ENCODE data around the gene LHX4. TPM values are rescaled to one million over a fixed set of nuclear protein-coding genes. Genes with fewer than 3 reads are reported as not detected.

Gene LHX4
- total RNA-seq, 4 donors from 2014 or later, result not detected

- Histone ChIP-seq H3K36me3 (peaks cover 0 to 77% (median 0%) of the 10 kb centered on the region in 3 donors), H3K4me1 (no peaks in the 10 kb centered on the region), H3K27ac (no peak overlapping the region), H3K27me3 (no peaks in the 10 kb centered on the region), H3K4me3 (no peak overlapping the region), H3K9me3 (no peaks in the 10 kb centered on the region)
- WGBS, 2 donors, result 83 to 93% methylated on average over 10 of the region's 17 CpGs
- no peak for TF ChIP-seq CTCF (IDR thresholded peaks at IDR 0.05)
- DNase-seq (ENCODE audit: low spot score in 2 of 2), result no peak
Measured at GRCh38 chr1:180196436-180197003, 33.5 kb upstream of the LHX4 start.

- peaks cover 0 to 69% (median 0%) of the 10 kb centered on the region in 3 donors for H3K36me3 ChIP-seq
- H3K4me3 ChIP-seq, result no peak overlapping the region
- H3K27me3 ChIP-seq, result no peaks in the 10 kb centered on the region
- 59 to 80% methylated on average over 4 to 5 of the region's 5 CpGs for WGBS, 2 donors
- TF ChIP-seq CTCF (IDR thresholded peaks at IDR 0.05) (no peak), EP300 (IDR thresholded peaks at IDR 0.05) (no peak), POLR2A (IDR thresholded peaks at IDR 0.05) (no peak)
- H3K9me3 ChIP-seq, result no peaks in the 10 kb centered on the region
- no peak overlapping the region for H3K27ac ChIP-seq
- no peaks in the 10 kb centered on the region for H3K4me1 ChIP-seq
- no peak for DNase-seq (ENCODE audit: low spot score in 2 of 2)
Measured at GRCh38 chr1:180197231-180197630, 32.8 kb upstream of the LHX4 start.

DNA sequence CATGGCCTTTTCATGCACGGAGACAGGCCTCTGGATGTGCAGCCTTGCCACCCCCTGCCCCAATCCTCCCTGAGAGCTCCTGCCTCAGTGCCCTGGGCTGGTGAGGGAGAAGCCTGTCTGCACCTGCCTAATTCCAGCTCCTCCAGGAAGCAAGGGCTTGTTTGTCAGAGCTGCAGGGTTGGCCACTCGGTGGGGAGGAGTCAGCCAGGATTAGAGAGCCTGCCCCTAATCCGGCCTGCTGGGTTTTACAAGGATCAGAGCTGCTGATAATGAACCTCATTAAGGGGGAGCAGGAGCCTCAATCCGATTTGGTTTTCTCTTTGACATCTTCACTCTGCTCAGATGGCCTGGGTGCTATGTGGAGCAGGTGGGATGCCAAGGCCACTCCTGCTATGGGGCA lies 31.9 kb upstream of the LHX4 start:
- TF ChIP-seq EP300 (IDR thresholded peaks at IDR 0.05) (no peak), CTCF (IDR thresholded peaks at IDR 0.05) (no peak), POLR2A (IDR thresholded peaks at IDR 0.05) (no peak)
- Histone ChIP-seq H3K36me3 (peaks cover 0 to 60% (median 0%) of the 10 kb centered on the region in 3 donors), H3K4me3 (no peak overlapping the region), H3K9me3 (no peaks in the 10 kb centered on the region), H3K27me3 (no peaks in the 10 kb centered on the region), H3K27ac (no peak overlapping the region), H3K4me1 (no peaks in the 10 kb centered on the region)
- WGBS, 2 donors, result 40 to 75% methylated on average over 3 to 4 of the region's 4 CpGs
- no peak for DNase-seq (ENCODE audit: low spot score in 2 of 2)

DNA sequence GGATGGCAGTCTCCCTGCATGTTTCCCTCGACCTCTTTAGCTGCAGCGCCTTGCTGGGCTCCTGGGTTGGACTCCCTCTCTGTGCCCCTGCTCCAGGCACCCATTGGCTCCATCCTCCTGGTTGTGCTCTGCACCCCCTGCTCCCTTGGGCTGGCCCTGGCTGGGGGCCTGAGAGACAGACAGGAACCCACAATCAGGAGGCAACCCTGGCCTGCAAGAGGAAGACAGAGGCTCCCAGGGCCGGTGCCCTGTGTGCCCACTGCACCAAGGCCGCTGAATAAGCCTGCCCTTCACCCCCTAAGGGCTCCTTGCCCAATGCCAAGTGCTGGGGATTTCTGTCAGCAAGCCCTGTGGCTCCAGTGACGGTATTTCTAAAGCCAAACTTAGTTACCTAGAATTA lies 31.5 kb upstream of the LHX4 start:
- Histone ChIP-seq H3K9me3 (no peaks in the 10 kb centered on the region), H3K4me3 (no peak overlapping the region), H3K4me1 (no peaks in the 10 kb centered on the region), H3K36me3 (peaks cover 0 to 56% (median 0%) of the 10 kb centered on the region in 3 donors), H3K27ac (no peak overlapping the region), H3K27me3 (no peaks in the 10 kb centered on the region)
- TF ChIP-seq EP300 (IDR thresholded peaks at IDR 0.05) (no peak), POLR2A (IDR thresholded peaks at IDR 0.05) (no peak), CTCF (IDR thresholded peaks at IDR 0.05) (no peak)
- WGBS, 2 donors, result 78 to 82% methylated on average over 5 of the region's 5 CpGs
- DNase-seq (ENCODE audit: low spot score in 2 of 2), result no peak

- H3K27me3 ChIP-seq, result no peaks in the 10 kb centered on the region
- peaks cover 0 to 52% (median 0%) of the 10 kb centered on the region in 3 donors for H3K36me3 ChIP-seq
- H3K4me3 ChIP-seq, result no peak overlapping the region
- no peak for DNase-seq (ENCODE audit: low spot score in 2 of 2)
- TF ChIP-seq POLR2A (IDR thresholded peaks at IDR 0.05) (no peak), CTCF (IDR thresholded peaks at IDR 0.05) (no peak), EP300 (IDR thresholded peaks at IDR 0.05) (no peak)
- H3K9me3 ChIP-seq, result no peaks in the 10 kb centered on the region
- H3K4me1 ChIP-seq, result no peaks in the 10 kb centered on the region
- no peak overlapping the region for H3K27ac ChIP-seq
- 80 to 87% methylated on average over 9 to 11 of the region's 12 CpGs for WGBS, 2 donors
Measured at GRCh38 chr1:180199018-180199417, 31.0 kb upstream of the LHX4 start.

All from tibial nerve (tissue), 4 donors.